Suppressor macrophage (primary cell): ENCODE data around the gene METTL5.

ENCODE experiments used
- DNase-seq, 4 experiments: peaks; one replicate each; pipeline ENCODE4 v3.0.0-alpha.2; 2020 to 2022

Gene METTL5

DNA sequence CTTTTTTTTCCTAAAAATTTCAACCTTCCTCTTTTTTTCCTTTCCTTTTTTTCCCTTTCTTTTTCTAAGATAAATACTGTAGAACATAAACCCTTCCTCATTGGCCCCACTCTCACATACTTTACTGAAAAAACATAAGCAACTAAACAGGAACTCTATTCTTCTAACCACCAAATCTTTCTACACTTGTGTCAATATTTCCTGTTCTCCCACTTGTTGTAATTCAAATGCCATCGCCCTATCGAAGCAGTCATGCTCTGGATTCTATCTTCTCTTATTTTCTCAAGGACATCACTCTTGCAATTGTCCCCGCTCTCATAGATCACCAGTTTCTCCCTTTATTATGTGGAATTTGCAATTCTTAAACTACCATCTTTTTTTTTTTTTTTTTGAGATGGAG, 46.3 kb downstream of the METTL5 start:
- peak in 3 of 4 experiments; percentile 13 to 58 (median 50) for DNase-seq

DNA sequence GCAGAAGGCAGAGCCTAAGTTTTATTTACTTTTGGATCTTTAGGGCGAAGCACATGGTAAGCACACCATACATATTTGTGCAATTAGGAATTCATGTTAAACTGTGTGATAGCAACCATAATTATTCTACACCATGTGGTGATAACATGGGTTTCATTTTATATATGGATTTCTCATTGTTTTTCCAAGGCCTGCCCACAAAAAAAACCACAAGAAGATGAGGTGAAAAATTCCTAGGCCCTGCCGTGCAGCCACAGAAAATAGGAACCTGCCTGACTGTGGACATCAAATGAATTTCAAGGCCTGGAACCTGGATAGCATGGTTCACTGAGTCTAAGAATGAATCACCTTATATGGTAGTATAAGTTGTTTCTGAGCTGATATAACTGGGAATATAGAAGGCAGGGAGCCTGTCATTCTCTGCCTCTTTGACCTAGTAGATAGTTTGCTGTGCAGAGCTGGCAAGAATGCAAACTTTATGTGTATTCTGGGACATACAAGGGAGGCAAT, 48.4 kb downstream of the METTL5 start:
- DNase-seq = no peak

- DNase-seq = no peak
Observed at GRCh38 chr2:169775765-169776164, 48.9 kb downstream of the METTL5 start.

DNA sequence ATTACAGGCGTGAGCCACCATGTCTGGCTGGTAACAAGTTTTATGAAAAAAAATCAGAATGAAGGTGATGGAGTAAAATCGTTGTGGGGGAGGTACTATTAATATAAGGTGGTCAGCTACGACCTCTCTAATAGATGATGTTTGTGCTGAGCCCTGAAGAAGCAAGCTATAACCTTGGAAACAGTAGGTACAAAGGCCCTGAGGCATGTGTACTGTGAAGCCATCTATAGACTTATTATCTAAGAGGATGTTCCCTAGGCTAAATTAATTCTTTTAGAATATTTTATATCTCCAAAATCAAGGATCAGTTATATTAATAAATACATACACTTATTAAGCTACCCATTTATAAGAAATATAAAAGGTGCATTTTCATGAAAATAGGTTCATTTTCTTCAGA, 49.4 kb downstream of the METTL5 start:
- DNase-seq = no peak

- no peak for DNase-seq
Observed at GRCh38 chr2:169772651-169773050, 52.1 kb downstream of the METTL5 start.

GRCh38 chr2:169771612-169772011, 53.1 kb downstream of the METTL5 start:
- no peak for DNase-seq

- peak; percentile 19 to 53 (median 28) for DNase-seq
Observed at GRCh38 chr2:169771021-169771420, 53.7 kb downstream of the METTL5 start.

- DNase-seq = peak; percentile 5 to 30 (median 18)
Observed at GRCh38 chr2:169768262-169768995, 56.3 kb downstream of the METTL5 start.

- DNase-seq = peak; percentile 63 to 77 (median 71)
Observed at GRCh38 chr2:169767243-169767888, 57.3 kb downstream of the METTL5 start.

DNA sequence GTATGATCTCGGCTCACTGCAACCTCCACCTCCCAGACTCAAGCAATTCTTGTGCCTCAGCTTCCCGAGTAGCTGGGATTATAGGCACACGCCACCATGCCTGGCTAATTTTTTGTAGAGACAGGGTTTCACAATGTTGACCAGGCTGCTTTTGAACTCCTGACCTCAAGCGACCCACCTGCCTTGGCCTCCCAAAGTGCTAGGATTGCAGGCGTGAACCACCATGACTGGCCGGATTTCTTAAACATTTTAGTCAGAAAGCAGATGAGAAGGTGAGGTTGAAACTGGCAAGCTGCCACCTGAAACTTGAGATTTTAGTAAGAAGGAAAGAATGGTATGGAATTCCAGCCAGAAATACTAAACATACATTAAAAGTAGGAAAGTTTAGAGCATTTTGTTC, 59.2 kb downstream of the METTL5 start:
- DNase-seq = no peak

- no peak for DNase-seq
Observed at GRCh38 chr2:169761970-169762292, 62.8 kb downstream of the METTL5 start.
